ENCODE measurements around the gene LACTB.

- TF ChIP-seq CTCF (IDR thresholded peaks at IDR 0.05; ENCODE audit: low read depth, low read length, missing input control) (no peak), HNF4G (IDR thresholded peaks at IDR 0.05) (peak; percentile 85), YY1 (IDR thresholded peaks at IDR 0.05) (no peak), REST (IDR thresholded peaks at IDR 0.05) (no peak), ATF3 (IDR thresholded peaks at IDR 0.05) (no peak)
Observed at GRCh38 chr15:63109498-63109897, 12.2 kb upstream of the LACTB start.
